ENCODE measurements around the gene AP5M1.
"Not testable (repeated sequence)": the region's sequence is repeated elsewhere in the genome, so short reads cannot be mapped to it uniquely, and the experiment has no call there.

AP5M1 gene

DNA sequence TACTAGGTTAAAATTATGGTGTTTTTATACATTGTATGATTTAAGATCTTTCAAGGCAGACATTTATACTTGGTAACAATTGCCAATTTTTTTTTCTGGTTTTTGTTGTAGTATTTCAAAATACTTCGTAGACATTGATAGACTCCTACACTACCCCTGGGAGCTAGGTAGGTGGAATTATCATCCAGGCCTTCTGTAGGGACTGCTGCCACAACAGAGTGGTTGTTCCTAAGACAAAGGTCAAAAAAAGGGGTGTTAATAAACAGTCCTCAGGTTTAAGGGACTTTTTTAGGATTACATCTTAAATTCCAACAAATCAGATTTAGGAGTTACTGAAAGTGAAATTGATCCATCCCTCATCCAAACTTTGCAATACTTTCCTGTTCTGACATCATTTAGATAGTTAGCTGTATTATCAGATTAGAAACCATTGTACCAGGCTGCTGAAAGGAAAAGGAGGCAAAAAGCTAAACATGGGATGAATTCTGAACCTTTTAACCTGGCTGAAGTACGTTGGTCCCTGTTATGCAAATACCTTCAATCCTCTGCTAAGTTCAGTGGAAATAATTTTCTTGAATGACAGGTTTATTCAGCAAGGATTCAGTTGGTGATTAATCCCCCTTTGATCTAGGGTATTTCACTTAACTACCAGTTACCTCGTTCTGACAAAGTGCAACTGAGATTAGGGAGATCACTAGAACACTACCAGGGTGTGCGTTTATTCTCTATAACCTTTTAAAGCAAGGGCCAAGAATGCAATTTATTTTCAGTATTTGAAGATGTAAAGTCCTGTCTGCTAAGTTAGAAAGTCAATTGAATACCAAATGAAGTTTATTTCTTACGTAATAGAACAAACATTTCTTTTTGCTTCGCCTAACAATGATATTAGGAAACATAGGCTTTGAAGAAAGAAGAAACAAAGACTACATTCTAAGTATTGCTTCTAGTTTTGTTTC, 23.2 kb downstream of the AP5M1 start:
- no peak for DNase-seq

DNA sequence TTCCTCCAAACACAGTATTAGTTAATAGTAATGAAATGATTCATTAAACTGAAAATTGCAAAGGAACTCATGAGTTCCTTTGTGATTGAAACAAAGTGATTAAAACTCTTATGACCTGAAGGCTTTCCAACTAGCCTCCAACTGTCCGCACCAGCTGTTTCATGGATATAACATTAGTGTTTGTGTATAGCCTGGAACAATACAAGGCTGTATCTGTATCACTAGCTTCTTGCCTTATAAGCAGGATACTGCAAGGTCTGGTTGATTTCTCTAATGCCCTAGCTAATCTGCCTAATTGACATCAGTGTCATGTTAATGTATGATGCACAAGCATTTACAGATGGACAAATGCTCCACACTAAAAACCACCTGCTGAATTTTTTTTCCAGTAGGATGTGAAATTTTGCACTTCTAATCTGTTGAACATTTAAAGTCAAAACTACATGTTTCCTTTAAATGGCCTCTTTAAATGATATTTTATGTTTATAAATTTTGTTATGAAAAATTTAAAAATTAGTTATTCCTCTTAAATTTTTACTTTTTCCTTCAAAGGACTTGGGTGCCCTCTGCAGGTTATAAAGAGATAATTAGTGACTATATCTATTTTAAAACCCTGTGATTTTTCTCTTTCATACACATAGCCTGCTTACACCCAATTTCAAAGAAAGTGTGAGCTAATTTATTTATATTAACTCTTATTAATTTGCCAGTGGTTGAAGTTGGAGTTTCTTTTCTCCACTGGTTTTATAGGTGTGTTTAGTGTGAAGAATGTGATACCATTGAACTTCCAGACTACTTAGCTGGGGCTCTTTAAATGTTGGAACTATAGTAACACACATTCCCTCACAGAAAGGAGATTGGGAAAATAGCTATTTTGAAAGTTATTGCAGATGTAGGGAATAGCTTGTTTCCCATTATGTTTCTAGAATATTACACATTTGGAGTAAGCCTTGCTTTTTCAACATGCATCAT, 25.4 kb downstream of the AP5M1 start:
- no peak for DNase-seq

DNA sequence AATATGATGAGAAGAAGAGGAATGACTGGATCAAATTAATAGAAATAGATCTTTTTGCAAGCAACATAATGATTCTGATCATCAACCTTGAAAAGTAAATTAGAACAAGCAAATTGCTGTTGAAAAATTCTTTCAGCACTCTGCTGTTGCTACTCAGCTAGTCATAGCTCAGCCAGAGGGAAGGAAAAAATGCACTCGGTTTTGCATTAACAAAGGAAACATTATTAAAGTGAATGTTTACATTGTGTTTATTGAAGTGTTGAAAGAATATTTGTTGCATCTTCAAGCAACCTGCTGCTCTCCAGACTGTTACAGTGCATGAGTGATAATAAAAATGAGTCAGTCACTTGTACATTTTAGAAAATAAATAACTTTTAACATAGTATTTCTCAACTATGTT, 26.5 kb downstream of the AP5M1 start:
- no peak for DNase-seq

DNA sequence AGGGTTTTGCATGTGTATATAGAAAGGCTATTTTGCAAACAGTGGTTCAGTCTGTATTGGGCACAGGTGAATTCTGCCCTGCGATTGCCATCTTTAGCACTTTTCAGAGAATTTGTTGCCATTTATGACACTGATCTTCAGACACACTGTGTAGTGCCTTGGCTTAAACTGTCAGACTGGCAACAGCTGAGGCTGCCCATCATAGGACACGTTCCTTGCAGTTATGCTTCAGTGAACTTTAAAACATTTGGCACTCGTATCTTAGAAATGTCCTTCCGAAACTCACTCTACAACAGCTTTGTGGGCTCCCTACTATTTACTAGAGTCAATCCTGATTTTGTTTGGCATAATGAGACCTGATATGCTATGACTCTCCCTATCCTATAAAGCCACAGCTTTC, 29.1 kb downstream of the AP5M1 start:
- no peak for DNase-seq

DNA sequence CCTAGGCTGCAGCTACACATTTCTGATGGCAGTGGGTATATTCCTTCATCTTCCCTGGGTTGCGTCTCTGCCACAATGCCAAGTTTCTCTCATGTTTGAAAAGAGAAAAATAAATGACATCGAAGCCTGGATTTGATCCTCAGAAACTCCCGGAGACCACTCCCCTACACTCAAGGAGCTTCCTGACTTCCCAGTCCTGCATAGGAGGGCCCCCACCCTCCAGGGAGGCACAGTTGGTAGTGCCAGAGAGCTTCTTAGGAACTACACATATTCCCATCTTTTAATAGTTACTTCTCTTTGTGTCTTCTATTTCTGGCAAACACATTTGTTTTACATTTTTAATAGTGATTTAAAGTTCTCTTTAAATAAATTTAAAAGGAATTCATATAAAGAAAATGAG, 30.7 kb downstream of the AP5M1 start:
- DNase-seq, result no peak

DNA sequence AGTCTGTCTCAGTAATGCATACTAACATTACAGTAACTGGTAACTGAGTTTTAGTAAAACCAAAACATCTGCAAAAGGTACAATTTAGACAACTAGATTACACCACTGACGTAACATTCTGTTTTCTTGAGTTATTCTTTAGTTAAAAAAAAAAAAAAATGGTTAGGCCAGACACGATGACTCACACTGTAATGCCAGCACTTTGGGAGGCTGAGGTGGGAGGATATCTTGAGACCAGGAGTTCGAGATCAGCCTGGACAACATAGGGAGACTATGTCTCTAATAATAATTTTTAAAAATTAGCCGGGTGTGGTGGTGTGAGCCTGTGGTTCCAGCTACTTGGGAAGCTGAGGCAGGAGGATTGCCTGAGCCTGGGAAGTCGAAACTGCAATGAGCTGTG, 34.1 kb downstream of the AP5M1 start:
- no peak for DNase-seq

DNA sequence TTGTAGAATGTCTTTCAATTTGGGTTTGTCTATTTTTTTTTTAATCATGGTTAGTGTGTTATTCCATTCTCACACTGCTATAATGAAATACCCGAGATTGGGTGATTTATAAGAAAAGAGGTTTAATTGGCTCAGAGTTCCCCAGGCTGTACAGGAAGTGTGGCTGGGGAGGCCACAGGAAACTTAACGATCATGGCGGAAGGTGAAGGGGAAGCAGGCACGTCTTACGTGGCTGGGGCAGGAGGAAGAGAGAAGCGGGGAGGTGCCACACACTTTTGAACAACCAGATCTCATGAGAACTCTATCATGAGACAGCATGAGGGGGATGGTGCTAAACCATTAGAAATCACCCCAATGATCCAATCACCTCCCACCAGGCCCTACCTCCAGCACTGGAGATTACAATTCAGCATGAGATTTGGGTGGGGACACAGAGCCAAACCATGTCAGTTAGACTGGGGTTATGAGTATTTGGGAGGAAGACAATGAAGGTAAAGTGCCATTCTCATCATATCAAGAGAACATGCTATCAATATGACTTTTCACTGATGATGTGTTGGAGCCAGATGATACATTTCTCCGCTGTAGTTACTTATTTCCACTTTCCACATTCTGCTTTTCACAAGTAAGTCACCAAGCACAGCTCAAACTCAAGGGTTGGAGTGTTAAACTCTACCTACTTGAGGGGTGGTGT, 45.8 kb downstream of the AP5M1 start:
- no peak for DNase-seq

DNA sequence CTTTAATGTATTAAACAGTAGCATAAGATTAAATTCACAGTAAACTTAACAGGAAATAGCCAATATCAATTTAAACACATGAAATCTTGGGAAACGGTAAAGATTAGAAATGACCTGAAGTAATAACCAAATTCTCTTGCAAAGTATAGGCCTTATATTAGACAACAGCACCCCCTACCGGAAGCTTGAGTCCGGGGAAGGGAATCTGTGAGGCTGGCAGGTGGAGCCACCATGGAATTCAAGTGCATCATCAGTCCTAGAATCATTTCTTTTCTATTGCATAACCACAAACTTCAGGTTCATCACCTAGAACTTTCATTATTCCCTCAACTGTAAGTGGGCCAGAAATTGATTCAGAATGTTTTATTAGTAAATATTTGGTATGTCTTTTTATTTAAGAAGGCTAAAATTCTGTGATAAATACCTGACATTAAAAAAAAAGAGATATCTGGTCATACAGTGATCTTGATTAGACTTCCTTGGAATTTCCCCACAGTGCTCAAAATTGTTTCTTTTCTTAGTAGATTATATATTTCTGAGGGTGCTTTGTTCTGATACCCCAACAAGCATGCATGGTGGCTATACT, 48.6 kb downstream of the AP5M1 start:
- DNase-seq, result peak; percentile 33

DNA sequence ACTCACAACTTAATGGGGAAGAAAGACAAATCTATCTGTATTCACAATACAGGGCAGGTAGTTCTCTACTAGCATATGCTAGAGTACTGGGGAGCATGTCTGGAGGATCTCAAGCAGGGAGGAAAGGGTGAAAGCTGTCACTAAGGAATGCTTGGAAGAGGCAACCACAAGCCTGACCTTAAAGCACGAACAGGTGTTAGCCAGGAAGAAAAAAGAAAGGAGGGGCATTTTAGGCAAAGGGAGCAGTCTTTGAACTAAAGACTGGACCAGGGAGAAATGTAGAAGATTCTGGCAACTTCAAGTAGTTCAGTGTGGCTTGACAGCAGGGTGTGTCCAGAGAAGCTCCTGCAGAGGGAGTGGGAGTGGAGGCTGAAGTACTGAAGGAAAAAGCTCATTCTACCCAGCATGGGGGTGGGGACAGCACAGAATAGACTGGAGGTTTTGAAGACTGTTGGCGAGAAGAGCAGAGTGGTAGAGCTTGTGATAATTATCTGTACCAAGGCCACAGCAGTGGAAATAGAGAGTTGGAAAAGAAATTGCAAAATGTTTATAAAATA, 50.9 kb downstream of the AP5M1 start:
- no peak for DNase-seq

DNA sequence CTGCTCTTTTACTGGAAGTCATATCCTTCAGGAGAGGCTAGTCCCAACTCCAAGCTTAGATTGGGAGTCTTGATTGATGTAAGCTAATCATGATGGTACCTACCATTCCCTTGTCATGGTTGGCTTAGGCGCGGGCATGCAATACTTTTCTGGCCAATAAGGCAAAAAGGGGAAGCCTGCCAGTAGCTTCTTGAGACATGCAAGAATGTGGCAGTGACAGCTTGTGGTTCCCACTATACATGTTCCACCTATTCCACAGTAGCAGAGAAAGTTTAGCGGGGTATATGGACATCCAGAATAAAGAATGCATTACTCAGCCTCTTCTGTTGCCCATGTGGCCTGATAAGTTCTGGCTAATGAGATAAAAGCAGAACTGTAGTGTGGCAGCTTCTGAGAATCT, 55.0 kb downstream of the AP5M1 start:
- DNase-seq, result no peak

DNA sequence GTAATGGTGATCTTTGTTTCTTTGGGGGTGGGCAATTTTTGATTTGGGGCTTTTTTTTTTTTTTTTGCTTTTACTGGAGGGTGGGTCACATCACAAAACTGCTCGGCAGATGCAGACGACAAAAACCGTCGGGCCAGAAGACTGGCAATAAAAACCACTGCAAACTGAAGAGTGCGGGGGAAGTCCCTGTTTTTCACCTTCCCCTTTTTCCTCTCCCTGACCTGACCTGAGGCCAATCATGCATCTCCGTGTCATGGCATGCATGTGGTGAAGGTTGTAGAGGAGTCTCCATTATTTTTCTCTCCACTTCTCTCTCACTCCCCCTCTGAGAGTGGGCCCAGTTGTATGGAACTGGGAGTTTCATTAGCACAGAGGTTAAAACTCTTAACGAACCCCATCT, 57.5 kb downstream of the AP5M1 start:
- no peak for DNase-seq

DNA sequence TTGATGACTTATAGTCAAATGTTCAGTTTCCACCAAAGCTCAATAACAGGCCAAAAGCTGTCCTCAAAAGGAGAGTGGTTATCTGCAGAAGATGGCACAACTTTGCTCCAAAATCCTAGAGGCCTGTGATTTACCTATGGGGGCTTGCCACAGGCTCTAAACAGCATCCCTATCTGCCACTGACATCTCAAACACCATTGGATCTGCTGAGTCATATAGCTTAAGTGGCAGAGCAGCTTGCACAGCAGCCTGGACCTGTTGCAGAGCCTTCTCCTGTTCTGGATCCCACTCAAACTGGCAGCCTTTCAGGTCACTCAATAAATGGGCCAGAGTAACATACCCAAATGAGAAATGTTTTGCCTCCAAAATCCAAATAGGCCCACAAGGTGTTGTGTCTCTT, 61.1 kb downstream of the AP5M1 start:
- DNase-seq, result no peak

DNA sequence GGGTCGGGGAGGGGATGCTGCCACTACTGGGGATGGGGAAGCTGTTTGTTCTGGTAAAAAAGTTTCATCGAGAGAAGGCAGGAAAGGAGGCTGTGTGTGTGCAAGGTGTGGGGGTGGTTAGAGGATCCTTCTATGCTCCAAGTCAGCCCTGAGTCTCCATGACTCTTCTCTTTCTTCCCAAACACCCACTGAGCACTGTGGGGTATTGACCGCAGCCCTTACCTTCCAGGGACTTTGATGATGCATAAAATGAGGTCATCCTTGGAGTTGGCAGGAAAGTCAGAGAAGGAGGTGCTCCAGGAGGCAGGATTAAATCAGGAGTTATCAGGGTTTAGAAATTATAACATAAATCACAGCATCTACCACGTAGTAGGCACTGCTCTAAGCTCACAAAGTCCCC, 63.7 kb downstream of the AP5M1 start:
- not testable (repeated sequence) for DNase-seq

DNA sequence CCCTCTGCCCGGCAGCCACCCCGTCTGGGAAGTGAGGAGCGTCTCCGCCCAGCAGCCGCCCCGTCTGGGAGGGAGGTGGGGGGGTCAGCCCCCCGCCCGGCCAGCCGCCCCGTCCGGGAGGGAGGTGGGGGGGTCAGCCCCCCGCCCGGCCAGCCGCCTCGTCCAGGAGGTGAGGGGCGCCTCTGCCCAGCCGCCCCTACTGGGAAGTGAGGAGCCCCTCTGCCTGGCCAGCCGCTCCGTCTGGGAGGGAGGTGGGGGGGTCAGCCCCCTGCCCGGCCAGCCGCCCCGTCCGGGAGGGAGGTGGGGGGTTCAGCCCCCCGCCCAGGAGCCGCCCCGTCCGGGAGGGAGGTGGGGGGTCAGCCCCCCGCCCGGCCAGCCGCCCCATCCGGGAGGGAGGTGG, 65.0 kb downstream of the AP5M1 start:
- DNase-seq, result not testable (repeated sequence)

DNA sequence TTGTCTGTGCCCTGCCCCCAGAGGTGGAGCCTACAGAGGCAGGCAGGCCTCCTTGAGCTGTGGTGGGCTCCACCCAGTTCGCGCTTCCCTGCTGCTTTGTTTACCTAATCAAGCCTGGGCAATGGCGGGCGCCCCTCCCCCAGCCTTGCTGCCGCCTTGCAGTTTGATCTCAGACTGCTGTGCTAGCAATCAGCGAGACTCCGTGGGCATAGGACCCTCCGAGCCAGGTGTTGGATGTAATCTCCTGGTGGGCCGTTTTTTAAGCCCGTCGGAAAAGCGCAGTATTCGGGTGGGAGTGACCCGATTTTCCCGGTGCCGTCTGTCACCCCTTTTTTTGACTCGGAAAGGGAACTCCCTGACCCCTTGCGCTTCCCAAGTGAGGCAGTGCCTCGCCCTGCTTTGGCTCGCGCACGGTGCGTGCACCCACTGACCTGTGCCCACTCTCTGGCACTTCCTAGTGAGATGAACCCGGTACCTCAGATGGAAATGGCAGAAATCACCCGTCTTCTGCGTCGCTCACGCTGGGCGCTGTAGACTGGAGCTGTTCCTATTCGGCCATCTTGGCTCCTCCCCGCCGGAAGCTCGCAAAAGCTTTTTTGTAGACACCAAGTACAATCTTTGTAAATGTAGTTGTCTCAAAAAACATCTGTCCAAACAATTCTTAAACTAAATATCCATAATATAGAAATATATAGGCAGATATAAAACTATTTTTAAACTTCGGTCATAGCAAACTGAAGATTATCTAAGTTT, 75.0 kb downstream of the AP5M1 start:
- not testable (repeated sequence) for DNase-seq

DNA sequence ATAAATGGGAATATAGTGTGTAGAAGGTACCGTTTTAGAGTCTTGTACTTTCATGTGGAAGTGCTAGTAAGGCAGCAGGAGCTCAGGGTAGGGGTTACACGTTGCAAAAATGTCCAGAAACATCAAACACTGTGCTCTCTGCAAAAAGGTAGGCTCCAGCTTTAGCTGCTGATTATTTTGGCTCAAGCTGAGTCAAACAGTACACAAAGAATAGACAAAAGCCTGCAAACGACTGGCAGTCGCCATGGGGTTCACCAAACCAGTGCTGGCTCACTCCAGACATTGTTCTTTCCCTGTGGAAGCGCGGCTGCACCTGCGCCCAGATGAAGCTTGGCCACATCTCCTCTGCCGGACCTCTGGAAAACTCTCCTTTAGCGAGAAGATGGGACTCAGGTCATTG, 76.3 kb downstream of the AP5M1 start:
- DNase-seq, result no peak

DNA sequence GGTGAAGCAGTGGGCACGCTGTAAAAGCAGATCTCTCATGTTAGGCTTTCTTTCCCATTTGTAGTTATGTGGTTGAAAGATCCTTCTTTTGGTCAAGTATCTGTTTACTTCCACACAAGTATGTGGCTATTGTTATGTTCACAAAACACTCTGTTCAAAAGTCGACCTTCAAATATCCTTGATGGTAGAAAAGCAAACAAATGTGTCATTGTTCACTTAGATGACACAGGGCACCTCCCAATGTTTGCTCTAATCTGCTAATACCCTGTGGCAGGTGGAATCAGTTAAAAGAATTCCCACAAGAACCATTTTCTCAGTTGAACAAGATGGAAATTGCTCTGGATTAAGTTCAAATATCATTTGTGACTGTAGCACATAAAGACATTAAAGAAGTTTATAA, 78.0 kb downstream of the AP5M1 start:
- no peak for DNase-seq

All from activated effector memory CD4-positive, alpha-beta T cell treated with Interleukin-2 at 50 U/mL for 16 hours (primary cell).